T1000 (cell line): Measurements from ENCODE around the gene KRT35.

Experiments used
- DNase-seq: peaks from one replicate; lab custom pipeline; 2025; ENCODE audit warnings: mixed read lengths; lab: John Stamatoyannopoulos, UW

KRT35 gene

GRCh38 chr17:41486809-41487530 lies 6.0 kb upstream of the KRT35 start:
- DNase-seq, result no peak

GRCh38 chr17:41486316-41486715 lies 5.4 kb upstream of the KRT35 start:
- DNase-seq, result no peak

GRCh38 chr17:41484920-41485904 lies 4.3 kb upstream of the KRT35 start:
- no peak for DNase-seq

GRCh38 chr17:41483991-41484826 lies 3.3 kb upstream of the KRT35 start:
- DNase-seq, result no peak

- no peak for DNase-seq
These were observed 2.6 kb upstream of the KRT35 start for GRCh38 chr17:41483531-41483930.

GRCh38 chr17:41480581-41480980 lies 370 bp downstream of the KRT35 start:
- DNase-seq, result no peak

- DNase-seq, result no peak
These were observed 815 bp downstream of the KRT35 start for GRCh38 chr17:41480136-41480535.

GRCh38 chr17:41478237-41478636 lies 2.7 kb downstream of the KRT35 start:
- DNase-seq, result no peak

GRCh38 chr17:41476866-41477815 lies 3.8 kb downstream of the KRT35 start:
- DNase-seq, result no peak

GRCh38 chr17:41475421-41475820 lies 5.5 kb downstream of the KRT35 start:
- DNase-seq, result no peak

- DNase-seq, result no peak
These were observed 6.1 kb downstream of the KRT35 start for GRCh38 chr17:41474863-41475262.

- DNase-seq, result no peak
These were observed 12.6 kb downstream of the KRT35 start for GRCh38 chr17:41468346-41468745.

- DNase-seq, result no peak
These were observed 13.4 kb downstream of the KRT35 start for GRCh38 chr17:41467561-41467960.

- DNase-seq, result no peak
These were observed 14.0 kb downstream of the KRT35 start, which contains the start of gene KRT32 for GRCh38 chr17:41466988-41467387. TSS of gene KRT32 (minus strand) at chr17:41467386. CDS start at chr17:41467325, 61 bp downstream.

GRCh38 chr17:41464682-41465081 lies 16.3 kb downstream of the KRT35 start:
- DNase-seq, result peak; percentile 63

GRCh38 chr17:41464173-41464572 lies 16.8 kb downstream of the KRT35 start:
- DNase-seq, result no peak

- DNase-seq, result no peak
These were observed 17.2 kb downstream of the KRT35 start for GRCh38 chr17:41463746-41464145.

GRCh38 chr17:41462705-41463104 lies 18.2 kb downstream of the KRT35 start:
- no peak for DNase-seq

- no peak for DNase-seq
These were observed 23.3 kb downstream of the KRT35 start for GRCh38 chr17:41457676-41458075.

- no peak for DNase-seq
These were observed 24.7 kb downstream of the KRT35 start for GRCh38 chr17:41456204-41456603.

- no peak for DNase-seq
These were observed 25.7 kb downstream of the KRT35 start for GRCh38 chr17:41455236-41455635.
